ENCODE measurements around the gene TRIML1. TPM values are rescaled to one million over a fixed set of nuclear protein-coding genes. Genes with fewer than 3 reads are reported as not detected.

Gene TRIML1
- total RNA-seq, 1 experiment from 2014 or later, result not detected

- ChIA-PET POLR2A (no interaction called here), CTCF (no interaction called here)
- in situ Hi-C loops (cut with HindIII; ENCODE audit: low pct_unique_long_range_greater_than_20kb, low sequenced_read_pairs) (no loop called here), intact Hi-C loops (cut with micrococcal nuclease; ENCODE audit: unreplicated experiment) (no loop called here)
- Histone ChIP-seq H3K9me3 (ENCODE audit: control insufficient read depth, insufficient read depth, low read depth, low read length) (no peaks in the 10 kb centered on the region), H3K27me3 (ENCODE audit: control insufficient read depth, insufficient read depth, low read length) (no peaks in the 10 kb centered on the region), H3K4me1 (ENCODE audit: control insufficient read depth, insufficient read depth, low read length) (no peaks in the 10 kb centered on the region), H3K27ac (ENCODE audit: low read length) (no peak overlapping the region), H3K4me3 (ENCODE audit: low read depth in 2 of 2, low read length in 2 of 2) (no peak overlapping the region), H3K36me3 (ENCODE audit: control insufficient read depth, insufficient read depth, low read length) (no peaks in the 10 kb centered on the region)
- DNase-seq (ENCODE audit: low read depth, low spot score) (no peak), ATAC-seq (no peak)
- BruUV-seq (replicated peaks), result no TSS peak
- TF ChIP-seq, protein P1, sequence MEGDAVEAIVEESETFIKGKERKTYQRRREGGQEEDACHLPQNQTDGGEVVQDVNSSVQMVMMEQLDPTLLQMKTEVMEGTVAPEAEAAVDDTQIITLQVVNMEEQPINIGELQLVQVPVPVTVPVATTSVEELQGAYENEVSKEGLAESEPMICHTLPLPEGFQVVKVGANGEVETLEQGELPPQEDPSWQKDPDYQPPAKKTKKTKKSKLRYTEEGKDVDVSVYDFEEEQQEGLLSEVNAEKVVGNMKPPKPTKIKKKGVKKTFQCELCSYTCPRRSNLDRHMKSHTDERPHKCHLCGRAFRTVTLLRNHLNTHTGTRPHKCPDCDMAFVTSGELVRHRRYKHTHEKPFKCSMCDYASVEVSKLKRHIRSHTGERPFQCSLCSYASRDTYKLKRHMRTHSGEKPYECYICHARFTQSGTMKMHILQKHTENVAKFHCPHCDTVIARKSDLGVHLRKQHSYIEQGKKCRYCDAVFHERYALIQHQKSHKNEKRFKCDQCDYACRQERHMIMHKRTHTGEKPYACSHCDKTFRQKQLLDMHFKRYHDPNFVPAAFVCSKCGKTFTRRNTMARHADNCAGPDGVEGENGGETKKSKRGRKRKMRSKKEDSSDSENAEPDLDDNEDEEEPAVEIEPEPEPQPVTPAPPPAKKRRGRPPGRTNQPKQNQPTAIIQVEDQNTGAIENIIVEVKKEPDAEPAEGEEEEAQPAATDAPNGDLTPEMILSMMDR (IDR thresholded peaks at IDR 0.05), result no peak
- no peak for TF ChIP-seq SIN3A (IDR thresholded peaks at IDR 0.05; ENCODE audit: borderline replicate concordance, insufficient read depth, low read depth, low read length)
- TF ChIP-seq POLR2AphosphoS5 (IDR thresholded peaks at IDR 0.05; ENCODE audit: low read depth, low read length), result no peak
- TF ChIP-seq REST (IDR thresholded peaks at IDR 0.05; ENCODE audit: insufficient read depth in 1 of 2, low read depth in 2 of 2, low read length in 1 of 2), result no peak
- TF ChIP-seq TCF7L2 (IDR thresholded peaks at IDR 0.05; ENCODE audit: low read depth, low read length), result no peak
Measured at GRCh38 chr4:188171551-188171950, 32.3 kb downstream of the TRIML1 start.

GRCh38 chr4:188175288-188175687, 36.0 kb downstream of the TRIML1 start:
- DNase-seq (ENCODE audit: low read depth, low spot score) (no peak), ATAC-seq (no peak)
- Histone ChIP-seq H3K27ac (ENCODE audit: low read length) (no peak overlapping the region), H3K9me3 (ENCODE audit: control insufficient read depth, insufficient read depth, low read depth, low read length) (no peaks in the 10 kb centered on the region), H3K4me3 (ENCODE audit: low read depth in 2 of 2, low read length in 2 of 2) (no peak overlapping the region), H3K27me3 (ENCODE audit: control insufficient read depth, insufficient read depth, low read length) (no peaks in the 10 kb centered on the region), H3K4me1 (ENCODE audit: control insufficient read depth, insufficient read depth, low read length) (no peaks in the 10 kb centered on the region), H3K36me3 (ENCODE audit: control insufficient read depth, insufficient read depth, low read length) (no peaks in the 10 kb centered on the region)
- BruUV-seq (replicated peaks), result no TSS peak
- in situ Hi-C loops (cut with HindIII; ENCODE audit: low pct_unique_long_range_greater_than_20kb, low sequenced_read_pairs), result no loop called here
- no peak for TF ChIP-seq POLR2AphosphoS5 (IDR thresholded peaks at IDR 0.05; ENCODE audit: low read depth, low read length)
- TF ChIP-seq, protein P1 (IDR thresholded peaks at IDR 0.05), result no peak
- TF ChIP-seq TCF7L2 (IDR thresholded peaks at IDR 0.05; ENCODE audit: low read depth, low read length), result no peak
- TF ChIP-seq REST (IDR thresholded peaks at IDR 0.05; ENCODE audit: insufficient read depth in 1 of 2, low read depth in 2 of 2, low read length in 1 of 2), result no peak
- no peak for TF ChIP-seq SIN3A (IDR thresholded peaks at IDR 0.05; ENCODE audit: borderline replicate concordance, insufficient read depth, low read depth, low read length)
- CTCF ChIA-PET, result no interaction called here
- POLR2A ChIA-PET, result no interaction called here
- intact Hi-C loops (cut with micrococcal nuclease; ENCODE audit: unreplicated experiment), result no loop called here
